Keratinocyte (primary cell): ENCODE measurements around the gene SYNGR1.

Source experiments
- EZH2 ChIP-seq: IDR thresholded peaks from one replicate; pipeline ENCODE4 v1.6.1; 2012; ENCODE audit warnings: inconsistent platforms, mild to moderate bottlenecking, low read length, moderate library complexity
- TF ChIP-seq, protein P1 (sequence below), 3 experiments: IDR thresholded peaks in 1 of 3; conservative IDR thresholded peaks in 1 of 3; optimal IDR thresholded peaks in 1 of 3; 2 replicates in 2 of 3; 3 replicates in 1 of 3; pipeline versions ENCODE3 to v1.5.1; 2011; ENCODE audit warnings: low read length in 3 of 3, mild to moderate bottlenecking in 3 of 3, moderate library complexity in 2 of 3, control low read depth in 1 of 3, inconsistent platforms in 1 of 3; ENCODE audit not compliant: insufficient read depth in 2 of 3; ENCODE audit errors: extremely low read depth in 1 of 3

DNA sequence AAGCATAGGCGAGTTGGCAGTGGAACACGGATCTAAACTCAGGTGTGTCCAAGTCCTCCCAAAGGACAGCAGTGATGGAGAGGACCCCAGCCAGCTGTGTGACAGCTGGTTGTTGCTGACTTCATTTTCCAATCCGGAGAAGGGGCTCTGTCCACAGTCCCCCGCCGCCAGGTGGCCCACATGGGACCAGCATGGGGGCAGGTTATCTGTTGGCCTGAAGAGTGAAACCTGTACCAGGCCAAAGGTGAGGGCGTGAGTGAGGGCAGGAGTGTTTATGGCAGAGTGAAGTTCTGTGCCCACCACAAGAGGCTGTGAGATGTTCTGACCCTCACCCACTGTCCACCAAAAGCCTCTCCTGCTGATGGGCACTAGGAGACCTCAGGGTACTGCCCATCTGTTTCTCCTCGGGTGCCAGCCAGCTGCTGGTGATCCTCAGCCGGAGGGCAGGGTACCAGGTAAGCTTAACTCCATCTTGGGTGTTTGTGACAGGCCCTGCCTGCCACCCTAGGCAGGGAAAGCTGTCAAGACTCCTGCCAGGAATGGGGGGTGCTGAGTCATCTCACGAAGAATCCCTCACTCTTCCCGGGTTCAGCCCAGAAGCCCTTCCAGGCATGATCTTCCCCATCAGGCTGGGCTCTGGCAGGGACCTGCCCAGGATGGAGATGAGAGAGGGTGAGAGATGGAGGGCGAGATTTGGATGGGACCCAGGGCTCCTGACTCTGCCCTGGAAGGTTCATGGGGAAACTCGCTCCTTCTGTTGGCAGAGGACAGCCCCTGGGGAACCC, 34.2 kb downstream of the SYNGR1 start:
- TF ChIP-seq EZH2, result no peak
- TF ChIP-seq, protein P1, sequence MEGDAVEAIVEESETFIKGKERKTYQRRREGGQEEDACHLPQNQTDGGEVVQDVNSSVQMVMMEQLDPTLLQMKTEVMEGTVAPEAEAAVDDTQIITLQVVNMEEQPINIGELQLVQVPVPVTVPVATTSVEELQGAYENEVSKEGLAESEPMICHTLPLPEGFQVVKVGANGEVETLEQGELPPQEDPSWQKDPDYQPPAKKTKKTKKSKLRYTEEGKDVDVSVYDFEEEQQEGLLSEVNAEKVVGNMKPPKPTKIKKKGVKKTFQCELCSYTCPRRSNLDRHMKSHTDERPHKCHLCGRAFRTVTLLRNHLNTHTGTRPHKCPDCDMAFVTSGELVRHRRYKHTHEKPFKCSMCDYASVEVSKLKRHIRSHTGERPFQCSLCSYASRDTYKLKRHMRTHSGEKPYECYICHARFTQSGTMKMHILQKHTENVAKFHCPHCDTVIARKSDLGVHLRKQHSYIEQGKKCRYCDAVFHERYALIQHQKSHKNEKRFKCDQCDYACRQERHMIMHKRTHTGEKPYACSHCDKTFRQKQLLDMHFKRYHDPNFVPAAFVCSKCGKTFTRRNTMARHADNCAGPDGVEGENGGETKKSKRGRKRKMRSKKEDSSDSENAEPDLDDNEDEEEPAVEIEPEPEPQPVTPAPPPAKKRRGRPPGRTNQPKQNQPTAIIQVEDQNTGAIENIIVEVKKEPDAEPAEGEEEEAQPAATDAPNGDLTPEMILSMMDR (optimal IDR thresholded peaks at IDR 0.05 in 1 of 3, IDR thresholded peaks at IDR 0.05 in 1 of 3, conservative IDR thresholded peaks at IDR 0.05 in 1 of 3; ENCODE audit: extremely low read depth in 1 of 3, insufficient read depth in 2 of 3, low read length in 3 of 3), result no peak
